Measurements from ENCODE around the gene CEP104. TPM values are rescaled to one million over a fixed set of nuclear protein-coding genes. Genes with fewer than 3 reads are reported as not detected.
A peak's percentile ranks its signal among the peaks of the same experiment; 100 is the strongest.

Gene CEP104
- total RNA-seq, 1 donor from 2014 or later: 64.1 TPM

- no peak for DNase-seq (ENCODE audit: low spot score)
Observed at GRCh38 chr1:3799976-3800685, 56.9 kb downstream of the CEP104 start.

GRCh38 chr1:3796215-3797061 is 60.6 kb downstream of the CEP104 start, which contains the start of gene LRRC47:
Gene LRRC47, minus strand, starts transcription at chr1:3796498. Its CDS starts 22 bp downstream, at chr1:3796476.
- DNase-seq (ENCODE audit: low spot score): peak; percentile 95

GRCh38 chr1:3795453-3796214 is 61.4 kb downstream of the CEP104 start:
- DNase-seq (ENCODE audit: low spot score): no peak

- no peak for DNase-seq (ENCODE audit: low spot score)
Observed at GRCh38 chr1:3790952-3791351, 66.1 kb downstream of the CEP104 start.

- DNase-seq (ENCODE audit: low spot score): no peak
Observed at GRCh38 chr1:3790500-3790923, 66.5 kb downstream of the CEP104 start.

- DNase-seq (ENCODE audit: low spot score): no peak
Observed at GRCh38 chr1:3789421-3790300, 67.3 kb downstream of the CEP104 start.

GRCh38 chr1:3788756-3789420 is 68.1 kb downstream of the CEP104 start:
- no peak for DNase-seq (ENCODE audit: low spot score)

GRCh38 chr1:3787745-3788605 is 69.0 kb downstream of the CEP104 start:
- no peak for DNase-seq (ENCODE audit: low spot score)

- no peak for DNase-seq (ENCODE audit: low spot score)
Observed at GRCh38 chr1:3787349-3787715, 69.7 kb downstream of the CEP104 start.

GRCh38 chr1:3786468-3787348 is 70.3 kb downstream of the CEP104 start:
- no peak for DNase-seq (ENCODE audit: low spot score)

- DNase-seq (ENCODE audit: low spot score): no peak
Observed at GRCh38 chr1:3785456-3786157, 71.4 kb downstream of the CEP104 start.

GRCh38 chr1:3785045-3785444 is 72.0 kb downstream of the CEP104 start:
- no peak for DNase-seq (ENCODE audit: low spot score)

GRCh38 chr1:3783651-3784474 is 73.1 kb downstream of the CEP104 start:
- no peak for DNase-seq (ENCODE audit: low spot score)

- DNase-seq (ENCODE audit: low spot score): no peak
Observed at GRCh38 chr1:3780901-3781300, 76.1 kb downstream of the CEP104 start.

- no peak for DNase-seq (ENCODE audit: low spot score)
Observed at GRCh38 chr1:3779912-3780416, 77.0 kb downstream of the CEP104 start.

- DNase-seq (ENCODE audit: low spot score): no peak
Observed at GRCh38 chr1:3779265-3779911, 77.6 kb downstream of the CEP104 start.
